Measurements from ENCODE around the gene TTC28. TPM values are rescaled to one million over a fixed set of nuclear protein-coding genes. Genes with fewer than 3 reads are reported as not detected.

Gene TTC28
- total RNA-seq, 1 donor from 2014 or later: 46.2 TPM

- Mint-ChIP-seq H3K27ac (no peak overlapping the region), H3K27me3 (ENCODE audit: insufficient read depth, low read depth) (no peaks in the 10 kb centered on the region), H3K9me3 (no peaks in the 10 kb centered on the region), H3K4me1 (peaks cover 20% of the 10 kb centered on the region), H3K4me3 (no peak overlapping the region), H3K36me3 (peaks cover 4% of the 10 kb centered on the region)
- no peak overlapping the region for H3K9ac ChIP-seq
- no peaks in the 10 kb centered on the region for H3K36me3 ChIP-seq
- no peak overlapping the region for H3K4me2 ChIP-seq
- no peak for DNase-seq (ENCODE audit: low spot score)
- H3K9me3 ChIP-seq (ENCODE audit: low read depth): no peaks in the 10 kb centered on the region
- no peak overlapping the region for H2AFZ ChIP-seq (replicated peaks)
- peaks cover 10% of the 10 kb centered on the region for H4K20me1 ChIP-seq (ENCODE audit: low read depth)
- TF ChIP-seq EZH2phosphoT487 (IDR thresholded peaks at IDR 0.05): no peak
- H3F3A ChIP-seq (ENCODE audit: low read depth): no peaks in the 10 kb centered on the region
- no peaks in the 10 kb centered on the region for H3K4me1 ChIP-seq
- H3K79me2 ChIP-seq (ENCODE audit: low read depth): no peaks in the 10 kb centered on the region
- H3K27ac ChIP-seq: no peak overlapping the region
- no peaks in the 10 kb centered on the region for H3K27me3 ChIP-seq
- H3K4me3 ChIP-seq: no peak overlapping the region
Measured at GRCh38 chr22:28296452-28296851, 383.2 kb downstream of the TTC28 start.

GRCh38 chr22:28283068-28283654 is 396.5 kb downstream of the TTC28 start:
- Mint-ChIP-seq H3K27ac (no peak overlapping the region), H3K4me3 (no peak overlapping the region), H3K4me1 (peaks cover 2% of the 10 kb centered on the region), H3K36me3 (peaks cover 6% of the 10 kb centered on the region), H3K27me3 (ENCODE audit: insufficient read depth, low read depth) (no peaks in the 10 kb centered on the region), H3K9me3 (no peaks in the 10 kb centered on the region)
- no peak overlapping the region for H3K9ac ChIP-seq
- H3K27ac ChIP-seq: no peak overlapping the region
- no peaks in the 10 kb centered on the region for H3K4me1 ChIP-seq
- no peak for DNase-seq (ENCODE audit: low spot score)
- H4K20me1 ChIP-seq (ENCODE audit: low read depth): no peaks in the 10 kb centered on the region
- TF ChIP-seq CTCF (IDR thresholded peaks at IDR 0.05) (no peak), EZH2phosphoT487 (IDR thresholded peaks at IDR 0.05) (no peak), EZH2 (IDR thresholded peaks at IDR 0.05) (no peak)
- no peaks in the 10 kb centered on the region for H3K9me3 ChIP-seq (ENCODE audit: low read depth)
- no peak overlapping the region for H3K4me2 ChIP-seq
- H3K27me3 ChIP-seq: no peaks in the 10 kb centered on the region
- no peaks in the 10 kb centered on the region for H3K36me3 ChIP-seq
- H2AFZ ChIP-seq (replicated peaks): no peak overlapping the region
- H3K4me3 ChIP-seq: no peak overlapping the region
- no peaks in the 10 kb centered on the region for H3K79me2 ChIP-seq (ENCODE audit: low read depth)
- no peaks in the 10 kb centered on the region for H3F3A ChIP-seq (ENCODE audit: low read depth)

GRCh38 chr22:28282405-28283067 is 397.1 kb downstream of the TTC28 start:
- H3K36me3 Mint-ChIP-seq: peaks cover 6% of the 10 kb centered on the region
- Histone ChIP-seq H3K9ac (no peak overlapping the region), H2AFZ (replicated peaks) (no peak overlapping the region), H4K20me1 (ENCODE audit: low read depth) (no peaks in the 10 kb centered on the region), H3F3A (ENCODE audit: low read depth) (no peaks in the 10 kb centered on the region), H3K4me3 (no peak overlapping the region), H3K4me1 (no peaks in the 10 kb centered on the region), H3K36me3 (no peaks in the 10 kb centered on the region), H3K27me3 (no peaks in the 10 kb centered on the region), H3K9me3 (ENCODE audit: low read depth) (no peaks in the 10 kb centered on the region), H3K4me2 (no peak overlapping the region), H3K79me2 (ENCODE audit: low read depth) (no peaks in the 10 kb centered on the region), H3K27ac (no peak overlapping the region)
- no peak for TF ChIP-seq CTCF (IDR thresholded peaks at IDR 0.05)
- TF ChIP-seq EZH2phosphoT487 (IDR thresholded peaks at IDR 0.05): no peak
- TF ChIP-seq EZH2 (IDR thresholded peaks at IDR 0.05): no peak
- H3K9me3 Mint-ChIP-seq: no peaks in the 10 kb centered on the region
- H3K4me1 Mint-ChIP-seq: peaks cover 2% of the 10 kb centered on the region
- no peak overlapping the region for H3K4me3 Mint-ChIP-seq
- no peak overlapping the region for H3K27ac Mint-ChIP-seq
- no peaks in the 10 kb centered on the region for H3K27me3 Mint-ChIP-seq (ENCODE audit: insufficient read depth, low read depth)
- no peak for DNase-seq (ENCODE audit: low spot score)

GRCh38 chr22:28279888-28280287 is 399.8 kb downstream of the TTC28 start:
- Mint-ChIP-seq H3K27ac (no peak overlapping the region), H3K36me3 (peaks cover 4% of the 10 kb centered on the region), H3K27me3 (ENCODE audit: insufficient read depth, low read depth) (no peaks in the 10 kb centered on the region), H3K4me3 (no peak overlapping the region), H3K4me1 (peaks cover 2% of the 10 kb centered on the region), H3K9me3 (no peaks in the 10 kb centered on the region)
- H3K9ac ChIP-seq: no peak overlapping the region
- no peak overlapping the region for H2AFZ ChIP-seq (replicated peaks)
- H3K79me2 ChIP-seq (ENCODE audit: low read depth): no peaks in the 10 kb centered on the region
- no peak for DNase-seq (ENCODE audit: low spot score)
- H3K36me3 ChIP-seq: no peaks in the 10 kb centered on the region
- no peaks in the 10 kb centered on the region for H3K4me1 ChIP-seq
- no peaks in the 10 kb centered on the region for H3K9me3 ChIP-seq (ENCODE audit: low read depth)
- H4K20me1 ChIP-seq (ENCODE audit: low read depth): no peaks in the 10 kb centered on the region
- TF ChIP-seq CTCF (IDR thresholded peaks at IDR 0.05): no peak
- no peak for TF ChIP-seq EZH2 (IDR thresholded peaks at IDR 0.05)
- TF ChIP-seq EZH2phosphoT487 (IDR thresholded peaks at IDR 0.05): no peak
- no peaks in the 10 kb centered on the region for H3F3A ChIP-seq (ENCODE audit: low read depth)
- H3K27me3 ChIP-seq: no peaks in the 10 kb centered on the region
- H3K4me2 ChIP-seq: no peak overlapping the region
- H3K4me3 ChIP-seq: no peak overlapping the region
- no peak overlapping the region for H3K27ac ChIP-seq
